ENCODE measurements around the gene XK.
"Not testable (repeated sequence)": the region's sequence is repeated elsewhere in the genome, so short reads cannot be mapped to it uniquely, and the experiment has no call there.

XK gene

GRCh38 chrX:37685381-37686359 lies at the start of gene XK:
TSS of gene XK (plus strand) at chrX:37685791. CDS start at chrX:37685962, 171 bp downstream.
- no peak for DNase-seq

GRCh38 chrX:37638047-37638446 lies 47.5 kb upstream of the XK start:
- no peak for DNase-seq

- DNase-seq = no peak
Observed at GRCh38 chrX:37640142-37640541, 45.4 kb upstream of the XK start.

GRCh38 chrX:37641859-37642258 lies 43.7 kb upstream of the XK start:
- DNase-seq = no peak

GRCh38 chrX:37644381-37645305 lies 40.9 kb upstream of the XK start:
- DNase-seq = no peak

GRCh38 chrX:37646254-37646653 lies 39.3 kb upstream of the XK start:
- no peak for DNase-seq

GRCh38 chrX:37650879-37651278 lies 34.7 kb upstream of the XK start:
- DNase-seq = not testable (repeated sequence)

- no peak for DNase-seq
Observed at GRCh38 chrX:37651921-37652452, 33.6 kb upstream of the XK start.

- no peak for DNase-seq
Observed at GRCh38 chrX:37652589-37653231, 32.9 kb upstream of the XK start.

GRCh38 chrX:37653397-37654085 lies 32.0 kb upstream of the XK start:
- no peak for DNase-seq

GRCh38 chrX:37658343-37659030 lies 27.1 kb upstream of the XK start:
- no peak for DNase-seq

GRCh38 chrX:37659047-37659446 lies 26.5 kb upstream of the XK start:
- DNase-seq = no peak

GRCh38 chrX:37662181-37662580 lies 23.4 kb upstream of the XK start:
- no peak for DNase-seq

- no peak for DNase-seq
Observed at GRCh38 chrX:37666516-37666915, 19.1 kb upstream of the XK start.

- no peak for DNase-seq
Observed at GRCh38 chrX:37667141-37667540, 18.4 kb upstream of the XK start.

GRCh38 chrX:37672563-37672962 lies 13.0 kb upstream of the XK start:
- DNase-seq = no peak

- no peak for DNase-seq
Observed at GRCh38 chrX:37676811-37677210, 8.8 kb upstream of the XK start.

- DNase-seq = no peak
Observed at GRCh38 chrX:37677243-37677642, 8.3 kb upstream of the XK start.

- DNase-seq = no peak
Observed at GRCh38 chrX:37677765-37678164, 7.8 kb upstream of the XK start.

- DNase-seq = no peak
Observed at GRCh38 chrX:37678574-37678973, 7.0 kb upstream of the XK start.

- no peak for DNase-seq
Observed at GRCh38 chrX:37679230-37679629, 6.4 kb upstream of the XK start.

GRCh38 chrX:37679888-37680287 lies 5.7 kb upstream of the XK start:
- no peak for DNase-seq

Measured in GOT3 (cell line).